HEK293T (cell line): ENCODE results near the gene PPP1R12C.

Source experiments
- CTCF ChIA-PET: fragments of 350-600 bp; formaldehyde crosslinking; extraction: SDS; loops from one replicate; lab custom pipeline; 2021; ENCODE audit warnings: antibody characterized with exemption, inconsistent platforms; lab: Yijun Ruan, JAX
- POLR2A ChIA-PET: fragments of 350-600 bp; formaldehyde crosslinking; extraction: SDS; loops from one replicate; lab custom pipeline; 2020; ENCODE audit warnings: antibody characterized with exemption, inconsistent platforms; lab: Yijun Ruan, JAX
- DNase-seq: peaks from one replicate; pipeline ENCODE4 v3.0.0; 2012; ENCODE audit warnings: mixed read lengths; ENCODE audit errors: extremely low spot score
- ARNT ChIP-seq: fragments of 450-650 bp; IDR thresholded peaks from 2 replicates; pipeline ENCODE4 v1.6.1; 2017; ENCODE audit warnings: mild to moderate bottlenecking
- BHLHE40 ChIP-seq: fragments of 450-650 bp; IDR thresholded peaks from 2 replicates; pipeline ENCODE4 v1.6.1; 2016; ENCODE audit warnings: mild to moderate bottlenecking, moderate library complexity, borderline replicate concordance
- CTBP1 ChIP-seq: fragments of 450-650 bp; IDR thresholded peaks from 2 replicates; pipeline ENCODE4 v1.6.1; 2016; ENCODE audit warnings: borderline replicate concordance
- ELF4 ChIP-seq: fragments of 450-650 bp; IDR thresholded peaks from 2 replicates; pipeline ENCODE4 v1.6.1; 2017; ENCODE audit warnings: antibody characterized with exemption
- FOXA1 ChIP-seq: fragments of 450-650 bp; IDR thresholded peaks from 2 replicates; pipeline ENCODE4 v1.6.1; 2016; ENCODE audit warnings: mild to moderate bottlenecking
- FOXK2 ChIP-seq: fragments of 450-650 bp; IDR thresholded peaks from 2 replicates; pipeline ENCODE4 v1.6.1; 2016; ENCODE audit warnings: mild to moderate bottlenecking
- FOXM1 ChIP-seq: fragments of 450-650 bp; IDR thresholded peaks from 2 replicates; pipeline ENCODE4 v1.6.1; 2017; ENCODE audit warnings: mild to moderate bottlenecking, borderline replicate concordance
- HDGF ChIP-seq: fragments of 450-650 bp; IDR thresholded peaks from 2 replicates; pipeline ENCODE4 v1.6.1; 2017; ENCODE audit warnings: antibody characterized with exemption, borderline replicate concordance
- L3MBTL2 ChIP-seq: fragments of 450-650 bp; conservative IDR thresholded peaks from 2 replicates; pipeline ENCODE4 v1.6.1; 2016; ENCODE audit warnings: mild to moderate bottlenecking
- LEF1 ChIP-seq: fragments of 450-650 bp; IDR thresholded peaks from 2 replicates; pipeline ENCODE4 v1.6.1; 2017; ENCODE audit warnings: mild to moderate bottlenecking, borderline replicate concordance
- NFRKB ChIP-seq: fragments of 450-650 bp; IDR thresholded peaks from 2 replicates; pipeline ENCODE4 v1.6.1; 2016; ENCODE audit warnings: mild to moderate bottlenecking, moderate library complexity
- SP1 ChIP-seq: fragments of 450-650 bp; IDR thresholded peaks from 2 replicates; pipeline ENCODE4 v1.6.1; 2017
- SUZ12 ChIP-seq: fragments of 450-650 bp; IDR thresholded peaks from 2 replicates; pipeline ENCODE4 v1.6.1; 2016; ENCODE audit warnings: mild to moderate bottlenecking
- TARDBP ChIP-seq: fragments of 450-650 bp; IDR thresholded peaks from 2 replicates; pipeline ENCODE4 v1.6.1; 2016
- ZNF384 ChIP-seq: fragments of 450-650 bp; IDR thresholded peaks from 2 replicates; pipeline ENCODE4 v1.6.1; 2016
- TF ChIP-seq, protein P1 (sequence below): fragments of 450-650 bp; IDR thresholded peaks from 2 replicates; pipeline ENCODE4 v1.6.1; 2016

PPP1R12C gene

DNA sequence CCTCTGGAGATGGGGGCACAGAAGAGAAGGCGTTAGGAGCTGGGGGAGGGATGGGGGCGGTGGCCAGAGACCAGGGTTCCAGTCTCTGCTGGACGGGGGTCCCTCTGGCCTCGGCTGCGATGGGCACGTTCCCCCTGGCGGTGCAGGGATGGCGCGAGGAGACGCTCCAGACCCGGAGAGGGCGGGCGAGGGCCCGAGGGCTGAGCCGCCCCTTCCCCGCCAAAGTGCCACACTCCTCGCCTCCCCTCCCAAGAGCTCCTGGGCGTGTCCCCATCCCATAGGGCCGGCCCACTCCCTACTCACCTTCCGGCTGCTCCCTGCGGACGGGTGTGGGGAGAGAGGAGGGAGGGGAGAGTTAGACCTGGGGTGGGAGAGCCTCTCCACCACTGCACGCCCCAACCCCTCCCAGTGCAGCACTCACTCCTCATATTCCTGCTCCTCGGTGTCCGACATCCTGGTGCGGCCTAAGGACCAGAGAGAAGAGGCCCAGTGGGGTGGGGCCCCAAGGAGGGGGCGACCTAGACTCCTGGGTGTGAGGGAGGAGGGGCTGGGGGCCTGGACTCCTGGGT lies 29.4 kb upstream of the PPP1R12C start:
- POLR2A ChIA-PET, result interaction anchor here (0.6 to 1.7 kb wide), 11 partner anchors 9 to 507 kb away, joined by 3 to 12 read pairs (median 4); partner anchors contain the start of genes DNAAF3, PPP1R12C, RDH13 and UBE2S
- DNase-seq, result peak; percentile 69
- TF ChIP-seq BHLHE40, result no peak
- peak; percentile 41 for TF ChIP-seq L3MBTL2
- CTCF ChIA-PET, result interaction anchor here (0.7 to 1.7 kb wide), 7 partner anchors 11 to 355 kb away, joined by 3 to 6 read pairs (median 3); partner anchors contain the start of genes DNAAF3, PPP6R1 and RDH13

DNA sequence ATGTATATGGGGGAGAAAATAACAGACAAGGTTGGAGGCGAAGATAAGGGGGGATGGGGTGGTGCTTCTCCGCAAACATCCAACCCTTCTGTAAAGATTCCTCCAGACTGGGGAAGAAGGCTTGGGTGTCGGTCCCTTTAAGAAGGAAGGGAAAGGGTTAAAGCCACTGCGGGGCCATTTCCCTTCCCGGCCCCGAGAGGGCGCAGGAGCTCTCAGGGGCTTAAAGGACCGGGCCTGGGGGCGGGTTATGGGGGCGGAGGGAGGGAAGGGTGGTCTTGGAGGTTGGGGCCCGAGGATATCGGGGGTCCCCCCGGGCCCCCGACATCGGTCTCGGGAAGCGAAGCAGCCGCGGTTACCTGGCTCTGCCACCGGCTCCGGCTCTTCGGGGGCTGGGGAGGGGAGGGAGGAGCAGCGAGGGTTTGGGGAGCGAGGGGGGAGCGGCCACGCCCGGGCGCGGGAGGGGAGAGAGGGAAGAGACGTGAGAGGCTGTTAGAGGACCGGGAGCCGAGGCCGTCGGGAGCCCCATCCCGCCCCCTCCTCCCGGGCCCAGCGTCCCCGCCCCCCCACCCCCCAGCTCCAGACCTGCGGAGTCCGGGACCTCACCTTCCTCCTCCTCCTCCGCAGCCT lies 28.8 kb upstream of the PPP1R12C start:
- TF ChIP-seq FOXM1, result peak; percentile 36; the same call in 1 of the 2 replicates
- TF ChIP-seq SP1, result no peak
- POLR2A ChIA-PET, result interaction anchor here (0.6 to 1.7 kb wide), 12 partner anchors 10 to 508 kb away, joined by 3 to 12 read pairs (median 4); partner anchors contain the start of genes DNAAF3, PPP1R12C, RDH13 and UBE2S
- DNase-seq, result peak; percentile 75
- CTCF ChIA-PET, result interaction anchor here (0.7 to 1.7 kb wide), 6 partner anchors 11 to 355 kb away, joined by 3 to 6 read pairs (median 3); partner anchors contain the start of genes DNAAF3, PPP6R1 and RDH13

DNA sequence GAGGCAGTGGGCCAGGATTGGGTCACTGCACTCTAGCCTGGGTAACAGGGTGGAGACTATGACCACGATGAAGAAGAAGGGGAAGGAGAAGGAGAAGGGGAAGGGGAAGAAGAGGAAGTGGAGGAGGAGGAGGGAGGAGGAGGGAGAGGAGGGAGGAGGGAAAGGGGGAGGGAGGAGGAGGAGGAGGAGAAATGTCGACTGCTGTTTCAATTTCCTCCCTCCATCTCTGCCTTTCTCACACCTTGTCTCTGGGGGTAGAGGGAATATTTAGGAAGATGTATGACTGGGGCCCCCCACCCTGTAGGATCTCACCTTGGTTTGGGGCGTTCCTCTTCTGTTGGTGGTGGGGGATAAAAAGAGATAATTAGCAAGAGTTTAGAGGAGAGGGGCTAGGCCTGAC lies 27.8 kb upstream of the PPP1R12C start:
- POLR2A ChIA-PET, result interaction anchor here (0.9 kb wide), 1 partner anchor 51 kb away, joined by 3 read pairs; no protein-coding TSS in a partner anchor
- TF ChIP-seq, protein P1, sequence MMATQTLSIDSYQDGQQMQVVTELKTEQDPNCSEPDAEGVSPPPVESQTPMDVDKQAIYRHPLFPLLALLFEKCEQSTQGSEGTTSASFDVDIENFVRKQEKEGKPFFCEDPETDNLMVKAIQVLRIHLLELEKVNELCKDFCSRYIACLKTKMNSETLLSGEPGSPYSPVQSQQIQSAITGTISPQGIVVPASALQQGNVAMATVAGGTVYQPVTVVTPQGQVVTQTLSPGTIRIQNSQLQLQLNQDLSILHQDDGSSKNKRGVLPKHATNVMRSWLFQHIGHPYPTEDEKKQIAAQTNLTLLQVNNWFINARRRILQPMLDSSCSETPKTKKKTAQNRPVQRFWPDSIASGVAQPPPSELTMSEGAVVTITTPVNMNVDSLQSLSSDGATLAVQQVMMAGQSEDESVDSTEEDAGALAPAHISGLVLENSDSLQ, result no peak
- no peak for DNase-seq
- CTCF ChIA-PET, result no interaction called here

GRCh38 chr19:55141696-55142095 lies 24.3 kb upstream of the PPP1R12C start:
- DNase-seq, result no peak
- TF ChIP-seq BHLHE40 (no peak), TARDBP (no peak), ZNF384 (no peak), LEF1 (no peak), ELF4 (no peak), SUZ12 (no peak), L3MBTL2 (no peak), FOXA1 (no peak), FOXK2 (no peak), ARNT (no peak), CTBP1 (no peak), FOXM1 (no peak), SP1 (no peak), HDGF (no peak), NFRKB (no peak)
- TF ChIP-seq, protein P1, result no peak
- ChIA-PET POLR2A (interaction anchor here (0.5 to 1.3 kb wide), 2 partner anchors 197 to 325 kb away, joined by 3 to 4 read pairs; no protein-coding TSS in a partner anchor), CTCF (interaction anchor here (0.6 to 2.5 kb wide), 7 partner anchors 13 to 490 kb away, joined by 3 to 15 read pairs (median 4); partner anchors contain the start of gene DNAAF3)

GRCh38 chr19:55137915-55138314 lies 20.5 kb upstream of the PPP1R12C start:
- TF ChIP-seq SP1 (no peak), CTBP1 (no peak), L3MBTL2 (no peak), SUZ12 (no peak), LEF1 (no peak), FOXA1 (no peak), NFRKB (no peak), BHLHE40 (no peak), FOXM1 (no peak), ZNF384 (no peak), ELF4 (no peak), TARDBP (no peak), HDGF (no peak), FOXK2 (no peak), ARNT (no peak)
- TF ChIP-seq, protein P1, result no peak
- ChIA-PET CTCF (no interaction called here), POLR2A (no interaction called here)
- no peak for DNase-seq

DNA sequence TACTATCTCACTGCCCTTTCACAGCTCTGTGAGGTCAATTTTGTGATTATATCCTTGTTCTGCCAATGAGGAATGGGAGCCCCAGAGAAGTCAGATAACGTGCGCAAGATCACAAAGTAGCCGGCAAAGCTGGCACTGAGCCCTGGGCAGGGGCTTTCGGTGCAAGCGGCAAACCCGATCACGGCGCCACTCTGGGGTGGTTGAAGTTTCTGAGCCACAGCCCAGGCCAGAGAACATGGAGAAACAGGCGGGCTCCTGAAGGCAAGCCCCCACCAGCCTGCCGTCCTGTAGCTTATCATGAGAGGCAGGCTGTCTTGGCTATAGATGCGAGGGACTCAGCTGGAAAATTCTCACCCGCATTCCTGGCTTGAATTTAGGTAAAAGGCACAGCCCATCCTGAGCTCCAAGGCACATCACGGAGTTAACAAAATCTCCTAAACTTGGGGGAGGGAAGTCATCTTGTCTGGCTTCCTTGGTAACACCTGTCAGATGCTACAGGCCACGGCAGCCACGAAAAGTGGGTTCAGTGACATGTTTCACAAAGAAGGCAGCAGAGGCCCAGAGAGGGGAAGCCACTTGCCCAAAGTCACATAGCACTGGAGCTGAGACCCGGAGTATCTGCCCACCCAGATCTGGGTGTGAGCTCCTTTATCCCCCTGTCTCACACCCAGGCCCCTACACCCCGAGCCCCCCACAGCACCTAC lies 19.1 kb upstream of the PPP1R12C start:
- ChIA-PET CTCF (interaction anchor here (0.7 to 1.0 kb wide), 2 partner anchors 24 to 331 kb away, joined by 3 read pairs; no protein-coding TSS in a partner anchor), POLR2A (no interaction called here)
- TF ChIP-seq HDGF, result no peak
- TF ChIP-seq, protein P1, result no peak
- TF ChIP-seq ELF4, result no peak
- TF ChIP-seq SUZ12, result no peak
- DNase-seq, result no peak
